Smooth muscle cell (in vitro differentiated cells): ENCODE measurements around the gene OPHN1. TPM values are rescaled to one million over a fixed set of nuclear protein-coding genes. Genes with fewer than 3 reads are reported as not detected.

ENCODE experiments used
- DNase-seq: peaks from one replicate; lab custom pipeline; 2025; ENCODE audit not compliant: unreplicated experiment; lab: John Stamatoyannopoulos, UW
- H2AFZ ChIP-seq: fragments of 200-600 bp; sonication (generic); 2 replicates; pipeline ENCODE4 v1.6.0; 2016; ENCODE audit warnings: antibody characterized with exemption, low read depth, mild to moderate bottlenecking
- H3F3A ChIP-seq: fragments of 200-600 bp; sonication (generic); 2 replicates; pipeline ENCODE4 v1.6.0; 2017; ENCODE audit warnings: antibody characterized with exemption, low read depth
- H3K27ac ChIP-seq: fragments of 200-600 bp; sonication (generic); 2 replicates; pipeline ENCODE4 v1.5.1; 2016; ENCODE audit warnings: low read depth, mild to moderate bottlenecking
- H3K27me3 ChIP-seq: fragments of 200-600 bp; sonication (generic); 2 replicates; pipeline ENCODE4 v1.6.1; 2016; ENCODE audit warnings: low read depth, mild to moderate bottlenecking
- H3K36me3 ChIP-seq: fragments of 200-600 bp; sonication (generic); 2 replicates; pipeline ENCODE4 v1.5.1; 2016; ENCODE audit warnings: low read depth
- H3K4me1 ChIP-seq: fragments of 200-600 bp; sonication (generic); 2 replicates; pipeline ENCODE4 v1.5.1; 2016; ENCODE audit warnings: low read depth
- H3K4me2 ChIP-seq: fragments of 200-600 bp; sonication (generic); 2 replicates; pipeline ENCODE4 v1.6.0; 2016; ENCODE audit warnings: mild to moderate bottlenecking
- H3K4me3 ChIP-seq: fragments of 200-600 bp; sonication (generic); 2 replicates; pipeline ENCODE4 v1.5.1; 2016; ENCODE audit warnings: mild to moderate bottlenecking
- H3K79me2 ChIP-seq: fragments of 200-600 bp; sonication (generic); 2 replicates; pipeline ENCODE4 v1.6.0; 2016; ENCODE audit warnings: low read depth, mild to moderate bottlenecking
- H3K9ac ChIP-seq: fragments of 200-600 bp; sonication (generic); 2 replicates; pipeline ENCODE4 v1.6.0; 2016; ENCODE audit warnings: low read depth
- H3K9me3 ChIP-seq: fragments of 200-600 bp; sonication (generic); replicated peaks from 2 replicates; pipeline ENCODE4 v1.5.1; 2016; ENCODE audit warnings: low read depth
- H4K20me1 ChIP-seq: fragments of 200-600 bp; sonication (generic); 2 replicates; pipeline ENCODE4 v1.6.0; 2016; ENCODE audit warnings: low read depth
- CTCF ChIP-seq: fragments of 200-600 bp; sonication (generic); IDR thresholded peaks from 2 replicates; pipeline ENCODE4 v1.5.1; 2017; ENCODE audit warnings: borderline replicate concordance, mild to moderate bottlenecking, antibody characterized with exemption; ENCODE audit not compliant: insufficient read depth, poor library complexity, severe bottlenecking
- WGBS: methylation state at CpG from one replicate; pipeline ENCODE4 v1.1.7; 2016; ENCODE audit warnings: low lambda C conversion rate; 5-methylcytosine and 5-hydroxymethylcytosine counted together
- polyA plus RNA-seq: library from polyadenylated mRNA; unstranded; fragments of >200 nt; fragmentation: Nextera tagmentation; extraction: Ambion mirVana; gene quantifications from 2 replicates; pipeline ENCODE4 v1.2.1, GENCODE V29; 2016
- total RNA-seq: library from RNA; depleted of rRNA; stranded (reverse); fragments of >200 nt; gene quantifications from 2 replicates; pipeline ENCODE4 v1.2.3, GENCODE V29; 2014

OPHN1 gene
- total and polyA plus RNA-seq, 2 experiments from 2014 or later: 1.1 to 2.3 TPM

GRCh38 chrX:68183612-68184214, 249.6 kb downstream of the OPHN1 start:
- TF ChIP-seq CTCF: peak; percentile 51
- WGBS: 49% methylated on average over 4 of the region's 4 CpGs
- no peak overlapping the region for H3K4me3 ChIP-seq
- H3K4me2 ChIP-seq: no peak overlapping the region
- H3K36me3 ChIP-seq: no peaks in the 10 kb centered on the region
- no peaks in the 10 kb centered on the region for H3K27me3 ChIP-seq
- no peaks in the 10 kb centered on the region for H3K9me3 ChIP-seq
- no peak overlapping the region for H3K27ac ChIP-seq
- H2AFZ ChIP-seq: no peak overlapping the region
- no peaks in the 10 kb centered on the region for H3K4me1 ChIP-seq
- H4K20me1 ChIP-seq: no peaks in the 10 kb centered on the region
- H3F3A ChIP-seq: no peaks in the 10 kb centered on the region
- H3K79me2 ChIP-seq: no peaks in the 10 kb centered on the region
- no peak overlapping the region for H3K9ac ChIP-seq
- no peak for DNase-seq

GRCh38 chrX:68180579-68180978, 252.7 kb downstream of the OPHN1 start:
- Histone ChIP-seq H3K4me1 (no peaks in the 10 kb centered on the region), H3K9me3 (no peaks in the 10 kb centered on the region), H4K20me1 (no peaks in the 10 kb centered on the region), H3K79me2 (no peaks in the 10 kb centered on the region), H3K27me3 (no peaks in the 10 kb centered on the region), H3K4me3 (no peak overlapping the region), H2AFZ (no peak overlapping the region), H3K36me3 (no peaks in the 10 kb centered on the region), H3K9ac (no peak overlapping the region), H3K4me2 (no peak overlapping the region), H3F3A (no peaks in the 10 kb centered on the region), H3K27ac (no peak overlapping the region)
- DNase-seq: no peak
- WGBS: 89% methylated on average over 2 of the region's 2 CpGs
- TF ChIP-seq CTCF: no peak

- Histone ChIP-seq H3F3A (no peaks in the 10 kb centered on the region), H3K4me2 (no peak overlapping the region), H3K4me3 (no peak overlapping the region), H4K20me1 (no peaks in the 10 kb centered on the region), H3K79me2 (no peaks in the 10 kb centered on the region), H3K36me3 (no peaks in the 10 kb centered on the region), H3K27me3 (no peaks in the 10 kb centered on the region), H3K9me3 (no peaks in the 10 kb centered on the region), H3K27ac (no peak overlapping the region), H2AFZ (no peak overlapping the region), H3K9ac (no peak overlapping the region), H3K4me1 (no peaks in the 10 kb centered on the region)
- TF ChIP-seq CTCF: no peak
- WGBS: 75% methylated on average over 1 of the region's 1 CpG
- no peak for DNase-seq
Observed at GRCh38 chrX:68179355-68179754, 253.9 kb downstream of the OPHN1 start.

GRCh38 chrX:68177542-68177941, 255.8 kb downstream of the OPHN1 start:
- 79% methylated on average over 4 of the region's 4 CpGs for WGBS
- H3K79me2 ChIP-seq: no peaks in the 10 kb centered on the region
- no peak overlapping the region for H3K4me2 ChIP-seq
- no peak for DNase-seq
- H3K9ac ChIP-seq: no peak overlapping the region
- no peak for TF ChIP-seq CTCF
- H2AFZ ChIP-seq: no peak overlapping the region
- H3K4me1 ChIP-seq: no peaks in the 10 kb centered on the region
- no peaks in the 10 kb centered on the region for H3K27me3 ChIP-seq
- H4K20me1 ChIP-seq: no peaks in the 10 kb centered on the region
- H3K4me3 ChIP-seq: no peak overlapping the region
- H3F3A ChIP-seq: no peaks in the 10 kb centered on the region
- H3K9me3 ChIP-seq: no peaks in the 10 kb centered on the region
- H3K27ac ChIP-seq: no peak overlapping the region
- no peaks in the 10 kb centered on the region for H3K36me3 ChIP-seq
